HG02884 (cell line): ENCODE measurements around the gene GPC5.
"Not testable (repeated sequence)": the region's sequence is repeated elsewhere in the genome, so short reads cannot be mapped to it uniquely, and the experiment has no call there.

Experiments
- ATAC-seq: cut with Tn5 transposase; IDR thresholded peaks from one replicate; pipeline ENCODE4 v1.9.1; 2021; ENCODE audit warnings: mild to moderate bottlenecking, moderate library complexity; ENCODE audit not compliant: unreplicated experiment

The GPC5 gene

GRCh38 chr13:91368676-91369440 is 29.6 kb upstream of the GPC5 start:
- peak; percentile 29 for ATAC-seq

- ATAC-seq = no peak
Measured at GRCh38 chr13:91369441-91369831, 29.0 kb upstream of the GPC5 start.

GRCh38 chr13:91370501-91370900 is 27.9 kb upstream of the GPC5 start:
- ATAC-seq = no peak

GRCh38 chr13:91372911-91373310 is 25.5 kb upstream of the GPC5 start:
- no peak for ATAC-seq

- peak; percentile 98 for ATAC-seq
Measured at GRCh38 chr13:91375116-91375729, 23.2 kb upstream of the GPC5 start.

GRCh38 chr13:91381371-91381770 is 17.1 kb upstream of the GPC5 start:
- no peak for ATAC-seq

- no peak for ATAC-seq
Measured at GRCh38 chr13:91383836-91384235, 14.6 kb upstream of the GPC5 start.

GRCh38 chr13:91384896-91385295 is 13.5 kb upstream of the GPC5 start:
- no peak for ATAC-seq

GRCh38 chr13:91389186-91389585 is 9.2 kb upstream of the GPC5 start:
- ATAC-seq = no peak

- ATAC-seq = no peak
Measured at GRCh38 chr13:91397595-91397994, 826 bp upstream of the GPC5 start.

- ATAC-seq = peak; percentile 7
Measured at GRCh38 chr13:91399189-91400062, 1.0 kb downstream of the GPC5 start.

GRCh38 chr13:91400063-91400399 is 1.6 kb downstream of the GPC5 start:
- no peak for ATAC-seq

GRCh38 chr13:91400671-91401070 is 2.2 kb downstream of the GPC5 start:
- ATAC-seq = no peak

GRCh38 chr13:91401920-91402319 is 3.5 kb downstream of the GPC5 start:
- no peak for ATAC-seq

- no peak for ATAC-seq
Measured at GRCh38 chr13:91405240-91405639, 6.8 kb downstream of the GPC5 start.

GRCh38 chr13:91406619-91407018 is 8.2 kb downstream of the GPC5 start:
- peak; percentile 77 for ATAC-seq

GRCh38 chr13:91408971-91409370 is 10.6 kb downstream of the GPC5 start:
- ATAC-seq = no peak

- ATAC-seq = not testable (repeated sequence)
Measured at GRCh38 chr13:91416579-91416978, 18.2 kb downstream of the GPC5 start.

- ATAC-seq = no peak
Measured at GRCh38 chr13:91417660-91418325, 19.4 kb downstream of the GPC5 start.

GRCh38 chr13:91426913-91427312 is 28.5 kb downstream of the GPC5 start:
- no peak for ATAC-seq

- not testable (repeated sequence) for ATAC-seq
Measured at GRCh38 chr13:91438674-91439073, 40.3 kb downstream of the GPC5 start.
